ENCODE measurements around the gene GRID2.

DNA sequence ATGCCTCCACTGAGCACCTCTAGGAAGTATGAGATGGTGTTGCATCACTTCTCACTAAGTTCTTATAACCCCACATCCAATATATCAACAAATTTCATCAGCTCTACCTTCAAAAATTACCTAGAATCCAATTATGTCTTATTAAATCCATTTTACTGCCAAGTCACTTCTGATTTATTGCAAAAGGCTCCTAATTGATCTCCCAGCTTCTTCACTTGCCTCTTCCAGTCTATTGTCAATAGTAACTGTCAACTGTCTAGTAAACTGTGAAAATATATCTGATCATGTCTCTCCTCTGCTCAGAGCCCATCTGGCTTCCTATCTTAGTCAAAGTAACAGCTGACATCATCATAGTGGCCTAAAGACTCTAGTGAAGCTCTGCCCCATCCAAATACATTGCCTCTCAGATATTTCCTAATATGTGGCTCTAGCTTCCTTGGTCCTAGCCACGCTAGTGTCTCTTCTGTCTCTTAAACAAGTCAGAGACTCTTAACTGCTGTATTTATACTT is 1110.3 kb downstream of the GRID2 start:
- no peak for TF ChIP-seq POLR2A (IDR thresholded peaks at IDR 0.05)
- TF ChIP-seq CTCF (IDR thresholded peaks at IDR 0.05) = no peak
